Measurements from ENCODE around the gene TMEM184B.

Gene TMEM184B

DNA sequence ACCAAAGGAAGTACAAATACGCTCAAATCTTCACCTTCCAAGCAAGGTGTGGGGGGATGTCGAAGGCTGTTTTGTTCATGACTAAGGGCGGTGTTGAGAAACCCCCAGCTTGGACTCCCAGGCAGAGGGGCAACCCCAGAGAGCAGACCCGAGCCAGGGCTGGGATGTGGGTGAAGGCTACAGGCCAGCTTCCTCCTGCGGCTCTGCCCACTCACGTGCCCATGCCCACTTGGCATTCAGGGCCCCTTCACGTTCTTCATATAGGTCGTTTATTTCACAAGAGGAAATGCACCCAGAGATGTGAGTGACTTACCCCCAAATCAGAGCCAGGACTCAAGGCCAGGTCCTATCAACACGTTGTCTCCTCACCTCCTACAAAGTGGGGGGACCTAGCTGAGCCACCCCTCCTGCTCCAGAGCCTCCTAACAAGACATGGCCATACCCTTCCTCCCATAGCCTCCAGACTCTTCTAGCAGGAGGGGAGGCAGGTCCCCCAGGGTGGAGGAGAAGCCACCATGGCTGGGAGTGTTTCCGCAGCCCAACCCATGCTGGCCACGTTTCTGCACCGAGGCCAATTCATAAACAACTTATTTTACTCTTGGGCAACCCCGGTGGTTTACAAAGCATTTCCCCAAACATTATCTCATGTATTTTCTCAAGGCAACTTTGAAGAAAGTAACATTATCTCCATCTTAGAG lies 22.0 kb downstream of the TMEM184B start:
- peaks cover 12 to 47% (median 43%) of the 10 kb centered on the region in 5 donors for H3K4me1 ChIP-seq (ENCODE audit: control insufficient read depth in 5 of 5, insufficient read depth in 5 of 5, low read length in 5 of 5)
- H3K4me3 ChIP-seq (ENCODE audit: low read depth in 1 of 5, low read length in 5 of 5), result no peak overlapping the region
- no peaks in the 10 kb centered on the region for H3K27me3 ChIP-seq (ENCODE audit: control insufficient read depth in 5 of 5, insufficient read depth in 4 of 5, low read length in 5 of 5)
- H3K36me3 ChIP-seq (ENCODE audit: control insufficient read depth in 5 of 5, insufficient read depth in 5 of 5, low read length in 5 of 5), result peaks cover 0 to 22% (median 19%) of the 10 kb centered on the region in 5 donors
- no peak overlapping the region for H3K9ac ChIP-seq (ENCODE audit: low read length in 5 of 5)
- peaks cover 0 to 2% (median 0%) of the 10 kb centered on the region in 5 donors for H3K9me3 ChIP-seq (ENCODE audit: control insufficient read depth in 5 of 5, low read length in 5 of 5)
- H3K27ac ChIP-seq (ENCODE audit: low read depth, low read length), result no peak overlapping the region

DNA sequence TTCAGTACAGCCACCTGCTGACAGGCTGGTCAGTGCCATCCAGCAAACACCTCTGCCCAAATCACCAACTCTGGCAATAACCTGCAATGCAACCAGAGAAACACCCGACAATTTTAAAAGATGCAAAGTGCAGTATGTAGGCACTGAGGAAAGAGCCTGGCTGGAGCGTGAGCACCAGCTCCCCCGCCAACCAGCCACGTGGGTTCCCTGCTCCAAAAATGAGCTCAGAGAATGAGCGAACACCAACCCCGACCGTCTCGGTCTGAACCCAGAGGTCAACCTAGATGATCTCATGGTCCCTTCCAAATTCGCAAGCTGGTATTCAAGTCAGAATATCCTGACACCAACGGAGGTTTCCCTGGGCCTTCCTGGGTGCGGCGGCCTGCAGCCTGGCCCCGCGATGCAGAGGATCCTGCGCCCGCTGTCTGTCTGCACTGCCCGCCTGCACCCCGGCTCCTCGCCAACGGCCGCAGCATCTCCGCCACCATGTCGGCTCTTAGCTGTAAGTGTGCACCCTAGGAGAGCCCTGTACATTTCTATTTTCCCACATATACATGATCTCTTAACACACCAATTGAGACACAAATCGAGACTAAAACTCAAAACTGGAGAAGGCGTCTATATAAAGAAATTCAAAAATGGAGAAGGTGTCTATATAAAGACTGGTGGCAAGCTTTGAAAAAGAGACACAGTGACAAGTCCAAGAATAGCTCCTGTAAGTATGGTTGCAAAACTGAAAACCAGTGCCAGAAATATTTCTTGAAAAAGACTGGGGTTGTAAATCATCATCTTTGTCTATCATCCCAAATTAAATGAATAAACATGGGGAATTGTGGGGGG lies 22.8 kb downstream of the TMEM184B start:
- Histone ChIP-seq H3K4me3 (ENCODE audit: low read depth in 1 of 5, low read length in 5 of 5) (no peak overlapping the region), H3K27me3 (ENCODE audit: control insufficient read depth in 5 of 5, insufficient read depth in 4 of 5, low read length in 5 of 5) (no peaks in the 10 kb centered on the region), H3K9me3 (ENCODE audit: control insufficient read depth in 5 of 5, low read length in 5 of 5) (peaks cover 0 to 2% (median 0%) of the 10 kb centered on the region in 5 donors), H3K9ac (ENCODE audit: low read length in 5 of 5) (no peak overlapping the region), H3K36me3 (ENCODE audit: control insufficient read depth in 5 of 5, insufficient read depth in 5 of 5, low read length in 5 of 5) (peaks cover 0 to 27% (median 25%) of the 10 kb centered on the region in 5 donors), H3K27ac (ENCODE audit: low read depth, low read length) (no peak overlapping the region), H3K4me1 (ENCODE audit: control insufficient read depth in 5 of 5, insufficient read depth in 5 of 5, low read length in 5 of 5) (peaks cover 12 to 47% (median 43%) of the 10 kb centered on the region in 5 donors)

DNA sequence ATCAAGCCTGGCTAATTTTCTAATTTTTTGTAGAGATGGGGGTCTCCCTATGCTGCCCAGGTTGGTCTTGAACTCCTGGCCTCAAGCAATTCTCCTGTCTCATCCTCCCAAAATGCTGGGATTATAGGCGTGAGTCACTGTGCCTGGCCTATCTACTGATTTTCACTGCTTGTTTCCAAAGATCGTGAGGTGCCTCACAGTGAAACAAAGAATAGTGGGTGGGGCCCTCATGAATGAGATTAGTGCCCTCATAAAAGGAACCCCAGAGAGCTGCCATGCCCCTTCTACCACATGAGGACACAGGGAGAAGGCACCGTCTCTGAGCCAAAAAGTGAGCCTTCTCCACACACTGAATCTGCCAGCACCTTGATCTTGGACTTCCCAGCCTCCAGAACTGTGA lies 23.5 kb downstream of the TMEM184B start:
- H3K27me3 ChIP-seq (ENCODE audit: control insufficient read depth in 5 of 5, insufficient read depth in 4 of 5, low read length in 5 of 5), result no peaks in the 10 kb centered on the region
- H3K4me1 ChIP-seq (ENCODE audit: control insufficient read depth in 5 of 5, insufficient read depth in 5 of 5, low read length in 5 of 5), result peaks cover 12 to 47% (median 43%) of the 10 kb centered on the region in 5 donors
- no peak overlapping the region for H3K9ac ChIP-seq (ENCODE audit: low read length in 5 of 5)
- peaks cover 0 to 2% (median 0%) of the 10 kb centered on the region in 5 donors for H3K9me3 ChIP-seq (ENCODE audit: control insufficient read depth in 5 of 5, low read length in 5 of 5)
- no peak overlapping the region for H3K27ac ChIP-seq (ENCODE audit: low read depth, low read length)
- H3K4me3 ChIP-seq (ENCODE audit: low read depth in 1 of 5, low read length in 5 of 5), result no peak overlapping the region
- H3K36me3 ChIP-seq (ENCODE audit: control insufficient read depth in 5 of 5, insufficient read depth in 5 of 5, low read length in 5 of 5), result peaks cover 0 to 34% (median 32%) of the 10 kb centered on the region in 5 donors

DNA sequence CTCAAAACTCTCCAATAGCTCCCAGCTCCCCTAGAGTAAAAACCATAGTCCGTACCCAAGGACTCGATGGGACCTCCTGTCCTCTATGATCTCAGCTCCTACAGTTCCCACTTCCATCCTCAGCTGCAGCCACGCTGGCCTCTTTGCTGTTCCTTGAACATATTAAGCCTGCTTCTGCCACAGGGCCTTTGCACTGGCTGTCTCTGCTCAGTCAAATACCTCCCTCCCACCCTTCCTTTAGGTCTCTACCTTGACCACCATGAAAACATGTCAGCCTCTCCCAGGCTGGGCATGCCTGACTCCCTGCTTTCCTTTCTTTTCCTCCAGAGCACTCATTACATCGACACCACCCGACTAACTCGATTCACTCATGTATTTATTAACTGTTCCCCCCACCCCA lies 24.5 kb downstream of the TMEM184B start:
- H3K9me3 ChIP-seq (ENCODE audit: control insufficient read depth in 5 of 5, low read length in 5 of 5), result peaks cover 0 to 2% (median 0%) of the 10 kb centered on the region in 5 donors
- no peak overlapping the region for H3K27ac ChIP-seq (ENCODE audit: low read depth, low read length)
- peak overlapping the region in 1 of 5 donors; percentile 14 for H3K9ac ChIP-seq (ENCODE audit: low read length in 5 of 5)
- H3K4me3 ChIP-seq (ENCODE audit: low read depth in 1 of 5, low read length in 5 of 5), result no peak overlapping the region
- peaks cover 0 to 43% (median 39%) of the 10 kb centered on the region in 5 donors for H3K36me3 ChIP-seq (ENCODE audit: control insufficient read depth in 5 of 5, insufficient read depth in 5 of 5, low read length in 5 of 5)
- no peaks in the 10 kb centered on the region for H3K27me3 ChIP-seq (ENCODE audit: control insufficient read depth in 5 of 5, insufficient read depth in 4 of 5, low read length in 5 of 5)
- peaks cover 12 to 53% (median 47%) of the 10 kb centered on the region in 5 donors for H3K4me1 ChIP-seq (ENCODE audit: control insufficient read depth in 5 of 5, insufficient read depth in 5 of 5, low read length in 5 of 5)

DNA sequence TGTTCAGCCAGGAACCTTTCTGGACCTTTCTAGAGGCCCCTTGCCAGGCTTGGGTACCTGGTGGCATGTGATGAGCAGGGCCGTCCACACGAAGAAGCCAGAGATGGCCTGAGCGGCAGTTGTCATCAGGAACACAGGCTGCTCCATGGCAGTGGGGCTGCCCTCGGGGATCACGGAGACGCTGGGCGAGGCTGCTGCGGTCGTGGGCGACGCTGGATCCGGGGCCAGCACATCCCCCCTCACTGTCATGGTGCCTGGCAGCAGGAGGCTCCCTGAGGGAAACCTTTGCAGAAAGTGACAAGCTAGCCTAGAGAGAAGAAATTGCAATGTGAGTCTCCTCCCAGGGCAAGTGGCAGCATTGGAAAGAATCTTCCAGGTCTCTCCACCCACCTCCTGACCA lies 25.1 kb downstream of the TMEM184B start:
- Histone ChIP-seq H3K9ac (ENCODE audit: low read length in 5 of 5) (peak overlapping the region in 1 of 5 donors; percentile 14), H3K4me3 (ENCODE audit: low read depth in 1 of 5, low read length in 5 of 5) (no peak overlapping the region), H3K4me1 (ENCODE audit: control insufficient read depth in 5 of 5, insufficient read depth in 5 of 5, low read length in 5 of 5) (peaks cover 12 to 57% (median 51%) of the 10 kb centered on the region in 5 donors), H3K27ac (ENCODE audit: low read depth, low read length) (no peak overlapping the region), H3K27me3 (ENCODE audit: control insufficient read depth in 5 of 5, insufficient read depth in 4 of 5, low read length in 5 of 5) (no peaks in the 10 kb centered on the region), H3K36me3 (ENCODE audit: control insufficient read depth in 5 of 5, insufficient read depth in 5 of 5, low read length in 5 of 5) (peaks cover 0 to 46% (median 39%) of the 10 kb centered on the region in 5 donors), H3K9me3 (ENCODE audit: control insufficient read depth in 5 of 5, low read length in 5 of 5) (peaks cover 0 to 2% (median 0%) of the 10 kb centered on the region in 5 donors)

DNA sequence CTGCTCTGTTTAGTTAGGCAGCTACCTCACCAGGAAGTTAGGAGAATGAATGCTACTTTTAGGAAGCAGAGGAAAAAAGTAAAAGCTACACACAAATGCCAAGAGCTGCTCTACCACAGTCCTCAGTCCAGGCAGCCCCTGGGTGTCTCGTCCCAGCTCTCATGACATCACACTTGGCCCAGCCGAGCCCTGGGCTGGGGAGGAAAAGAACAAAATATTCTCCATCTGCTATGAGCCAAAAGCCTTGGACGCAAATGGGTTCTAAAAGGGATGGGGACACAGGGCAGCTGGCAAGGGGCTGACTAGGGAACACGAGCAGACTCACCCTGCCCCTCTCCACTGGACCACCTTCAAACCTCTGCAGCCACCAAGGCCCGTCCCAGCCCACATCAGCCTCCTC lies 26.1 kb downstream of the TMEM184B start:
- H3K36me3 ChIP-seq (ENCODE audit: control insufficient read depth in 5 of 5, insufficient read depth in 5 of 5, low read length in 5 of 5), result peaks cover 0 to 49% (median 39%) of the 10 kb centered on the region in 5 donors
- peak overlapping the region; percentile 27 for H3K27ac ChIP-seq (ENCODE audit: low read depth, low read length)
- H3K4me1 ChIP-seq (ENCODE audit: control insufficient read depth in 5 of 5, insufficient read depth in 5 of 5, low read length in 5 of 5), result peaks cover 12 to 59% (median 54%) of the 10 kb centered on the region in 5 donors

DNA sequence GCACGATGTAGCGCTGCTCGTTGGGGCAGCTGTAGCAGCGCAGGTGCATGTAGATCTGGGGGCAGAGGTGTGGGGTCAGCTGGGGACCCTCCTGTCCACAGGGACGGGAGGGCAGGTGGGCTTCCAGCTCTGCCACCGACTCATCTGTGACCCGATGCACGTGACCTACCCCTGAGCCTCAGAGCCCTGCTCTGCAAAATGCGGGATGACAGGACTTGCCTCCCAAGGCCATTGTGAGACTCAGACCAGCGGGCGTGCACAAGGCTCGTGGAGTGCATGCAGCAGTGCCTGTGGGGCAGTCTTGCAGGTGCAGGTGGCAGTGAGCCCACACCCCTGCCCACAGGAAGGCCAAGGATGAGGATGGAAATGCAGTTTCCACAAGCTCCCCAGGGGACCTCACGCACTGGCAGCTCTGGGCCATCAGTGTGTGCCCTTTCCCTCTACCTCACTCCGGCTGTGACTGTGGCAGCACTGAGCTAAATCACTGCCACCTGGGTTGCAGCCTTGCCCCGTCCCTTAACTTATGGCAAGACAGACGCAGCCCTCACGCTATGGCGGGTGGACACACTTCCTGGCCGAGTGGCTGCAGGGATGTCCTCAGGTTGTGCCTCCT lies 26.7 kb downstream of the TMEM184B start:
- Histone ChIP-seq H3K9ac (ENCODE audit: low read length in 5 of 5) (peak overlapping the region in 1 of 5 donors; percentile 28), H3K9me3 (ENCODE audit: control insufficient read depth in 5 of 5, low read length in 5 of 5) (peaks cover 0 to 2% (median 0%) of the 10 kb centered on the region in 5 donors), H3K4me1 (ENCODE audit: control insufficient read depth in 5 of 5, insufficient read depth in 5 of 5, low read length in 5 of 5) (peaks cover 12 to 54% (median 48%) of the 10 kb centered on the region in 5 donors), H3K36me3 (ENCODE audit: control insufficient read depth in 5 of 5, insufficient read depth in 5 of 5, low read length in 5 of 5) (peaks cover 0 to 49% (median 39%) of the 10 kb centered on the region in 5 donors), H3K4me3 (ENCODE audit: low read depth in 1 of 5, low read length in 5 of 5) (peak overlapping the region in 1 of 5 donors; percentile 16), H3K27me3 (ENCODE audit: control insufficient read depth in 5 of 5, insufficient read depth in 4 of 5, low read length in 5 of 5) (no peaks in the 10 kb centered on the region), H3K27ac (ENCODE audit: low read depth, low read length) (peak overlapping the region; percentile 27)

More for the DNA sequence above, 26.1 kb downstream of the TMEM184B start:
- Histone ChIP-seq H3K9ac (ENCODE audit: low read length in 5 of 5) (peak overlapping the region in 1 of 5 donors; percentile 28), H3K9me3 (ENCODE audit: control insufficient read depth in 5 of 5, low read length in 5 of 5) (peaks cover 0 to 2% (median 0%) of the 10 kb centered on the region in 5 donors), H3K27me3 (ENCODE audit: control insufficient read depth in 5 of 5, insufficient read depth in 4 of 5, low read length in 5 of 5) (no peaks in the 10 kb centered on the region), H3K4me3 (ENCODE audit: low read depth in 1 of 5, low read length in 5 of 5) (peak overlapping the region in 1 of 5 donors; percentile 16)

DNA sequence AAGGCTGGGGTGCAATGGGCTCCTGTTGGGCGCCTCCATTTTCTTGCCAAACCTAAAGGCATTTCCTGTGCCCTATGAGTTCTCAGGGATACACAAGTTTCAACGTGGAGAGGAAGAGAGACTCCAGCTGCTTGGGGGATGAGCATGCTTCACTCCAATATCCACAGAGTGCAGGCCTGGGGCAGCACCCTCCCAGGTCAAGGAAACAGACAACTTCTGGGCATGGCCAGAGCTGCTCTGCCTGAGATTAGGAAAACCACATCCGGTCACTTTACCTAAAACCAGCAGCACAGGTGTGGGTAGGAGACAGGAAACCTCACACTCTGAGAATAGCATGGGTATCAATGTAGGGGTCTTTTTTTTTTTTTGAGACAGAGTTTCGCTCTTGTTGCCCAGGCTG lies 28.7 kb downstream of the TMEM184B start:
- Histone ChIP-seq H3K9me3 (ENCODE audit: control insufficient read depth in 5 of 5, low read length in 5 of 5) (no peaks in the 10 kb centered on the region), H3K27me3 (ENCODE audit: control insufficient read depth in 5 of 5, insufficient read depth in 4 of 5, low read length in 5 of 5) (no peaks in the 10 kb centered on the region), H3K4me1 (ENCODE audit: control insufficient read depth in 5 of 5, insufficient read depth in 5 of 5, low read length in 5 of 5) (peaks cover 14 to 55% (median 51%) of the 10 kb centered on the region in 5 donors), H3K27ac (ENCODE audit: low read depth, low read length) (no peak overlapping the region), H3K9ac (ENCODE audit: low read length in 5 of 5) (no peak overlapping the region), H3K4me3 (ENCODE audit: low read depth in 1 of 5, low read length in 5 of 5) (no peak overlapping the region), H3K36me3 (ENCODE audit: control insufficient read depth in 5 of 5, insufficient read depth in 5 of 5, low read length in 5 of 5) (peaks cover 0 to 49% (median 36%) of the 10 kb centered on the region in 5 donors)

DNA sequence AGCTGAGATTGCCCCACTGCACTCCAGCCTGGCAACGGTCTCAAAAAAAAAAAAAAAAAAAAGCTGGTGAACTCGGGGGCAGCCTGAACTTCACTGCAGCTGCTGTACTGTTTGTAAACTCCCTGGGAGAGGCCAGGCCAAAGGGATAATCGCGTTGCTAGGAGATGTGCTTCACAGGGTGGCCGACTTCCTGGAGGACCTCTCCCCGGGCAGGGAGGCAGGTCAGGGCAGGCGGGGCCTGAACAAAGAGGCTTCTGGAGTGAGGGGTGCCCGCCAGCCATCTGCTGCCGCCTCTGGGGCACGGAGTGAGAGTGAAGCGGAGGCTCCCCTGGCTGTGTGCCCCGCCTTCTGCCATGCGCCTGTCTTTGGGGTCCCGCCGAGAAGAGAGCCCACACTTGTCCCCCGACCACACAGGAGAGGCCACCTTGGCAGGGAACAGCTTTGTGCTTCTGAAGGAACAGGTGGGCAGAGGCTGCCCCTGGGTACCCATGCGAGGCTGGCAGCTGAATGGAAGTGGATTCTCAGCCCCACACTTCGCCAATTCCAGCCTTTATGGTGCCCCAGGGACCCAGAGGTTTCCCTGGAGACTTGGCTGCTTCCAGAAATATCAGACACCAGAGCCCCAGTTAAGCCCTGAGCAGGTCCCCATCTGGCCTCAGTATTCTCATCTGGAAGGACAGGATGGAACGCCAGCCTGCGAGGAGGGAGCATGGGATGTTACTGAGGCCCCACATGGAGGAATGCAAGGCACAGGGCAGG lies 29.6 kb downstream of the TMEM184B start:
- no peak overlapping the region for H3K27ac ChIP-seq (ENCODE audit: low read depth, low read length)

More for the DNA sequence above, 29.6 kb downstream of the TMEM184B start:
- Histone ChIP-seq H3K4me1 (ENCODE audit: control insufficient read depth in 5 of 5, insufficient read depth in 5 of 5, low read length in 5 of 5) (peaks cover 22 to 64% (median 61%) of the 10 kb centered on the region in 5 donors), H3K9me3 (ENCODE audit: control insufficient read depth in 5 of 5, low read length in 5 of 5) (no peaks in the 10 kb centered on the region), H3K9ac (ENCODE audit: low read length in 5 of 5) (no peak overlapping the region), H3K27me3 (ENCODE audit: control insufficient read depth in 5 of 5, insufficient read depth in 4 of 5, low read length in 5 of 5) (no peaks in the 10 kb centered on the region), H3K36me3 (ENCODE audit: control insufficient read depth in 5 of 5, insufficient read depth in 5 of 5, low read length in 5 of 5) (peaks cover 0 to 49% (median 36%) of the 10 kb centered on the region in 5 donors), H3K4me3 (ENCODE audit: low read depth in 1 of 5, low read length in 5 of 5) (no peak overlapping the region)

Measured in subcutaneous abdominal adipose tissue (tissue), 5 donors.